K562 (cell line): ENCODE results near the gene PCCA. TPM values are rescaled to one million over a fixed set of nuclear protein-coding genes. Genes with fewer than 3 reads are reported as not detected.

Experiments used
- ATAC-seq: fragments of 200-7000 bp; cut with Tn5 transposase; 3 replicates; pipeline ENCODE4 v1.9.1; 2020; ENCODE audit warnings: moderate library complexity
- BruUV-seq: library from RNA; stranded (reverse); fragments of 400-500 nt; replicated peaks from 2 replicates; lab custom pipeline; 2021; lab: Mats Ljungman, UMichigan
- CTCF ChIA-PET: fragments of 300-600 bp; formaldehyde crosslinking; extraction: SDS; loops from one replicate; lab custom pipeline; 2021; ENCODE audit warnings: low intra/inter-chr PET ratio; lab: Yijun Ruan, JAX
- POLR2A ChIA-PET: fragments of 300-600, 350-650 bp; sonication (Branson Sonifier 250); formaldehyde crosslinking; extraction: SDS; loops from one replicate; lab custom pipeline; 2021; ENCODE audit warnings: antibody characterized with exemption, inconsistent platforms; lab: Yijun Ruan, JAX
- DNase-seq, 4 experiments: peaks; one replicate each; pipeline versions ENCODE4 v3.0.0 to v3.0.0-alpha.2; 2011 to 2018; ENCODE audit warnings: low spot score in 3 of 4, mixed read lengths in 3 of 4; ENCODE audit errors: extremely low read depth in 1 of 4
- FAIRE-seq: peaks from 2 replicates; lab custom pipeline; 2011; peaks lifted over from hg19 to GRCh38; lab: Jason Lieb, UNC
- H2AFZ ChIP-seq: 2 replicates; pipeline ENCODE4 v1.6.0; 2011; ENCODE audit warnings: low read depth, low read length, control low read depth, inconsistent platforms
- H3K27ac ChIP-seq: fragments of 200-600 bp; 3 replicates; pipeline ENCODE4 v1.8.0; 2011; ENCODE audit warnings: low read depth, mild to moderate bottlenecking, control low read depth, inconsistent platforms, low read length, moderate library complexity, mixed read lengths; ENCODE audit errors: extremely low read depth
- H3K27me3 ChIP-seq, 2 experiments: fragments of 300-600 bp in 1 of 2; 2 replicates in 1 of 2; 3 replicates in 1 of 2; pipeline versions ENCODE4 v1.6.0 to v1.8.0; 2011; ENCODE audit warnings: inconsistent platforms in 2 of 2, low read length in 2 of 2, mild to moderate bottlenecking in 1 of 2, mixed read lengths in 1 of 2, moderate library complexity in 1 of 2; ENCODE audit not compliant: control insufficient read depth in 2 of 2, insufficient read depth in 2 of 2
- H3K36me3 ChIP-seq: fragments of 300-600 bp; 3 replicates; pipeline ENCODE4 v1.8.0; 2011; ENCODE audit warnings: mild to moderate bottlenecking, low read length, inconsistent platforms; ENCODE audit not compliant: control insufficient read depth, insufficient read depth
- H3K4me1 ChIP-seq, 2 experiments: fragments of 200-600 bp in 1 of 2; replicated peaks in 1 of 2; 2 replicates in 1 of 2; 3 replicates in 1 of 2; pipeline versions ENCODE4 v1.5.1 to v1.8.0; 2011; ENCODE audit warnings: inconsistent platforms in 2 of 2, low read length in 2 of 2, mild to moderate bottlenecking in 1 of 2, mixed read lengths in 1 of 2, moderate library complexity in 1 of 2; ENCODE audit not compliant: control insufficient read depth in 2 of 2, insufficient read depth in 2 of 2
- H3K4me2 ChIP-seq: 2 replicates; pipeline ENCODE4 v1.6.1; 2011; ENCODE audit warnings: low read length, control low read depth, inconsistent platforms, mixed read lengths; ENCODE audit not compliant: insufficient read depth
- H3K4me3 ChIP-seq: fragments of 200-600 bp; sonication (generic), shearing (Covaris generic); 2 replicates; pipeline ENCODE4 v1.5.1; 2016; ENCODE audit warnings: control low read depth, inconsistent platforms
- H3K79me2 ChIP-seq: fragments of 200-600 bp; 3 replicates; pipeline ENCODE4 v1.8.0; 2011; ENCODE audit warnings: low read length, inconsistent platforms; ENCODE audit not compliant: control insufficient read depth, insufficient read depth
- H3K9ac ChIP-seq, 2 experiments: 2 replicates each; pipeline versions ENCODE4 v1.6.0 to v1.6.1; 2011; ENCODE audit warnings: low read depth in 2 of 2, low read length in 2 of 2, control low read depth in 1 of 2, inconsistent platforms in 1 of 2, mild to moderate bottlenecking in 1 of 2, mixed read lengths in 1 of 2; ENCODE audit not compliant: insufficient read depth in 1 of 2
- H3K9me1 ChIP-seq: one replicate; pipeline ENCODE4 v1.6.0; 2011; ENCODE audit warnings: inconsistent platforms, mild to moderate bottlenecking, low read length, moderate library complexity; ENCODE audit not compliant: control insufficient read depth, insufficient read depth
- H3K9me3 ChIP-seq: replicated peaks from 2 replicates; pipeline ENCODE4 v1.5.1; 2011; ENCODE audit warnings: low read depth, low read length, inconsistent platforms; ENCODE audit not compliant: control insufficient read depth, insufficient read depth
- H4K20me1 ChIP-seq: replicated peaks from 2 replicates; pipeline ENCODE4 v1.6.1; 2011; ENCODE audit warnings: low read length, inconsistent platforms, mixed read lengths; ENCODE audit not compliant: control insufficient read depth, insufficient read depth
- ARID2 ChIP-seq: fragments of 450-650 bp; IDR thresholded peaks from 2 replicates; pipeline ENCODE4 v1.6.1; 2017; ENCODE audit warnings: antibody characterized with exemption, mild to moderate bottlenecking
- CCAR2 ChIP-seq: fragments of 200-400 bp; formaldehyde crosslinking; IDR thresholded peaks from 2 replicates; pipeline ENCODE4 v1.6.1; 2017; ENCODE audit warnings: mild to moderate bottlenecking, low read depth, low read length
- GTF3C2 ChIP-seq: IDR thresholded peaks from 3 replicates; pipeline ENCODE4 v1.6.1; 2011; ENCODE audit warnings: borderline replicate concordance, mild to moderate bottlenecking, moderate library complexity; ENCODE audit not compliant: insufficient read length; ENCODE audit errors: extremely low read depth
- MAFK ChIP-seq: IDR thresholded peaks from 2 replicates; pipeline ENCODE4 v1.6.1; 2011; ENCODE audit warnings: low read length, improper control_type of control experiment
- MEIS2 ChIP-seq: fragments of 450-650 bp; IDR thresholded peaks from 2 replicates; pipeline ENCODE4 v1.6.1; 2014; ENCODE audit warnings: mild to moderate bottlenecking; ENCODE audit not compliant: partially characterized antibody
- NR2F6 ChIP-seq: fragments of 450-650 bp; formaldehyde crosslinking; IDR thresholded peaks from 2 replicates; pipeline ENCODE4 v1.4.0; 2020; ENCODE audit warnings: mild to moderate bottlenecking
- PATZ1 ChIP-seq: fragments of 250-450 bp; sonication (Bioruptor Pico); IDR thresholded peaks from 2 replicates; pipeline ENCODE4 v1.5.0; 2020; ENCODE audit warnings: mild to moderate bottlenecking, borderline replicate concordance
- RBFOX2 ChIP-seq: fragments of 200-400 bp; formaldehyde crosslinking; IDR thresholded peaks from 2 replicates; pipeline ENCODE4 v1.6.1; 2017; ENCODE audit warnings: low read depth, mild to moderate bottlenecking, low read length, moderate library complexity
- SIRT6 ChIP-seq: IDR thresholded peaks from one replicate; pipeline ENCODE4 v1.6.1; 2012; ENCODE audit warnings: low read depth, mild to moderate bottlenecking, control low read depth, inconsistent platforms, low read length, moderate library complexity
- SP1 ChIP-seq: sonication (generic); formaldehyde crosslinking; IDR thresholded peaks from 2 replicates; pipeline ENCODE4 v1.8.1; 2022; ENCODE audit warnings: mild to moderate bottlenecking, missing genetic modification reagents
- TBL1XR1 ChIP-seq, 2 experiments: IDR thresholded peaks; 2 replicates each; pipeline ENCODE4 v1.6.1; 2012; ENCODE audit warnings: improper control_type of control experiment in 2 of 2, low read length in 2 of 2, mild to moderate bottlenecking in 1 of 2
- U2AF2 ChIP-seq: fragments of 200-400 bp; formaldehyde crosslinking; optimal IDR thresholded peaks from 2 replicates; pipeline ENCODE3; 2017; ENCODE audit warnings: low read depth, mild to moderate bottlenecking, low read length
- YY1 ChIP-seq, 3 experiments: IDR thresholded peaks; 2 replicates each; pipeline ENCODE4 v1.6.1; 2011; ENCODE audit warnings: low read length in 2 of 3, mild to moderate bottlenecking in 2 of 3, moderate library complexity in 2 of 3, borderline replicate concordance in 1 of 3, control low read depth in 1 of 3, low read depth in 1 of 3; ENCODE audit not compliant: insufficient read depth in 3 of 3, insufficient replicate concordance in 2 of 3, control insufficient read depth in 1 of 3, insufficient read length in 1 of 3; ENCODE audit errors: extremely low read depth in 1 of 3
- ZC3H11A ChIP-seq: IDR thresholded peaks from 2 replicates; pipeline ENCODE4 v1.6.1; 2012; ENCODE audit warnings: low read depth, low read length, improper control_type of control experiment
- ZFPM2 ChIP-seq: fragments of 250-450 bp; sonication (Bioruptor Pico); IDR thresholded peaks from 2 replicates; pipeline ENCODE4 v1.5.1; 2022; ENCODE audit warnings: mild to moderate bottlenecking
- ZNF121 ChIP-seq: sonication (generic); formaldehyde crosslinking; conservative IDR thresholded peaks from 2 replicates; pipeline ENCODE4 v1.8.0; 2022; ENCODE audit warnings: missing genetic modification reagents
- WGBS: fragments of 100-300 bp; shearing (Covaris generic); methylation state at CpG from one replicate; pipeline ENCODE4 v1.1.6; 2016; ENCODE audit warnings: low coverage, mixed read lengths; ENCODE audit not compliant: insufficient coverage; ENCODE audit errors: missing lambda C conversion rate; 5-methylcytosine and 5-hydroxymethylcytosine counted together
- in situ Hi-C: fragments of 300-500 bp; cut with MboI; formaldehyde crosslinking; loops from 4 replicates; pipeline ENCODE4 v1.15.0; 2018; ENCODE audit warnings: inconsistent platforms, mixed read lengths
- intact Hi-C: fragments of 100-400 bp; cut with micrococcal nuclease; formaldehyde crosslinking; loops from 2 replicates; pipeline ENCODE4 v1.14.2; 2022
- polyA plus RNA-seq, 8 experiments: library from polyadenylated mRNA; depleted of rRNA in 4 of 8; stranded (reverse) in 5 of 8; unstranded in 3 of 8; fragments of >200 nt; fragmentation: Nextera tagmentation in 2 of 8; fragmentation: Illumina TruSeq in 1 of 8; extraction: Ambion mirVana in 2 of 8; extraction: Trizol in 1 of 8; gene quantifications; 2 replicates each; pipeline versions ENCODE4 v1.2.1 to v1.2.3, GENCODE V29; 2011 to 2014; ENCODE audit warnings: inconsistent platforms in 1 of 8, missing spikeins in 1 of 8
- total RNA-seq, 7 experiments: library from RNA; depleted of rRNA in 6 of 7; stranded (reverse); fragments of >200 nt in 6 of 7; fragmentation: Illumina TruSeq in 2 of 7; extraction: Trizol in 2 of 7; gene quantifications; 2 replicates each; pipeline versions ENCODE4 v1.2.1 to v1.2.3, GENCODE V29; 2011 to 2021; ENCODE audit warnings: low replicate concordance in 1 of 7
- TF ChIP-seq, protein P1 (sequence below): IDR thresholded peaks from 3 replicates; pipeline ENCODE4 v1.6.1; 2011; ENCODE audit warnings: borderline replicate concordance, mild to moderate bottlenecking; ENCODE audit not compliant: insufficient read length, insufficient read depth

Gene PCCA
- total and polyA plus RNA-seq, 9 of the 15 experiments (the other 6 are each of a cell fraction or from before 2014, with no cell fraction given) = 5.2 to 14.1 (median 9.7) TPM

- POLR2A ChIA-PET = no interaction called here
- no peak for FAIRE-seq
- in situ Hi-C loops = no loop called here
- TF ChIP-seq YY1 (IDR thresholded peaks at IDR 0.05; ENCODE audit: borderline replicate concordance in 1 of 3, control insufficient read depth in 1 of 3, extremely low read depth in 1 of 3, insufficient read depth in 3 of 3, insufficient read length in 1 of 3, insufficient replicate concordance in 2 of 3, low read depth in 1 of 3, low read length in 2 of 3) = no peak
- TF ChIP-seq SIRT6 = no peak
- TF ChIP-seq RBFOX2 = no peak
- no peak for TF ChIP-seq TBL1XR1 (IDR thresholded peaks at IDR 0.05; ENCODE audit: low read length in 2 of 2)
- no peak for TF ChIP-seq GTF3C2
- no peak for TF ChIP-seq U2AF2
- no peak for TF ChIP-seq MAFK
- no peak for TF ChIP-seq ZC3H11A
- no peak for TF ChIP-seq NR2F6
- TF ChIP-seq MEIS2 = no peak
- no peak for TF ChIP-seq PATZ1 (CRISPR knock-in tag)
- no peak for TF ChIP-seq ZFPM2 (CRISPR knock-in tag)
- TF ChIP-seq ZNF121 = no peak
- TF ChIP-seq, protein P1, sequence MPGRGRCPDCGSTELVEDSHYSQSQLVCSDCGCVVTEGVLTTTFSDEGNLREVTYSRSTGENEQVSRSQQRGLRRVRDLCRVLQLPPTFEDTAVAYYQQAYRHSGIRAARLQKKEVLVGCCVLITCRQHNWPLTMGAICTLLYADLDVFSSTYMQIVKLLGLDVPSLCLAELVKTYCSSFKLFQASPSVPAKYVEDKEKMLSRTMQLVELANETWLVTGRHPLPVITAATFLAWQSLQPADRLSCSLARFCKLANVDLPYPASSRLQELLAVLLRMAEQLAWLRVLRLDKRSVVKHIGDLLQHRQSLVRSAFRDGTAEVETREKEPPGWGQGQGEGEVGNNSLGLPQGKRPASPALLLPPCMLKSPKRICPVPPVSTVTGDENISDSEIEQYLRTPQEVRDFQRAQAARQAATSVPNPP = no peak
- no peak for TF ChIP-seq ARID2
- TF ChIP-seq SP1 (CRISPR knock-in tag) = no peak
- no peak for TF ChIP-seq CCAR2
Measured at GRCh38 chr13:100091391-100091790, 2.5 kb downstream of the PCCA start.

More at GRCh38 chr13:100091391-100091790, 2.5 kb downstream of the PCCA start:
- H4K20me1 ChIP-seq = no peaks in the 10 kb centered on the region
- CTCF ChIA-PET = no interaction called here
- no peaks in the 10 kb centered on the region for H3K27me3 ChIP-seq
- H3K36me3 ChIP-seq = peaks cover 3% of the 10 kb centered on the region; the same call in 1 of the 3 replicates
- no TSS peak for BruUV-seq
- H3K27ac ChIP-seq = no peak overlapping the region
- no peaks in the 10 kb centered on the region for H3K9me1 ChIP-seq
- no peak overlapping the region for H3K4me2 ChIP-seq
- H3K4me1 ChIP-seq = peaks cover 8 to 10% of the 10 kb centered on the region in 2 experiments; a peak in 4 of 5 replicates
- H2AFZ ChIP-seq = no peak overlapping the region
- DNase-seq = no peak
- H3K4me3 ChIP-seq = no peak overlapping the region
- H3K79me2 ChIP-seq = peaks cover 36% of the 10 kb centered on the region
- no peaks in the 10 kb centered on the region for H3K9me3 ChIP-seq
- WGBS = 76% methylated on average over 2 of the region's 2 CpGs
- intact Hi-C loops = no loop called here
- H3K9ac ChIP-seq = no peak overlapping the region
- ATAC-seq = no peak
